A673 (cell line): ENCODE data around the gene SERTAD2. TPM values are rescaled to one million over a fixed set of nuclear protein-coding genes. Genes with fewer than 3 reads are reported as not detected.

Source experiments
- BruUV-seq: library from RNA; stranded (reverse); fragments of 400-500 nt; replicated peaks from 2 replicates; lab custom pipeline; 2021; lab: Mats Ljungman, UMichigan
- CTCF ChIA-PET: fragments of 300-600 bp; sonication (Branson Sonifier 250); formaldehyde crosslinking; loops from one replicate; lab custom pipeline; 2022; ENCODE audit warnings: antibody characterized with exemption; lab: Charles Lee
- POLR2A ChIA-PET: fragments of 300-600 bp; sonication (Branson Sonifier 250); formaldehyde crosslinking; loops from one replicate; lab custom pipeline; 2022; ENCODE audit warnings: antibody characterized with exemption; ENCODE audit not compliant: low non-redundant PET; lab: Charles Lee
- DNase-seq: peaks from one replicate; pipeline ENCODE4 v3.0.0-alpha.2; 2015; ENCODE audit warnings: low spot score
- H3K27ac ChIP-seq: fragments of 200-600 bp; sonication (generic); 2 replicates; pipeline ENCODE4 v1.5.1; 2016; ENCODE audit warnings: mixed run types, low read depth, mild to moderate bottlenecking, mixed read lengths, antibody characterized with exemption, low read length; ENCODE audit not compliant: poor library complexity, severe bottlenecking
- H3K27me3 ChIP-seq: fragments of 200-600 bp; sonication (generic); replicated peaks from 2 replicates; pipeline ENCODE4 v1.6.1; 2017; ENCODE audit warnings: mixed run types, low read depth, mild to moderate bottlenecking, mixed read lengths, antibody characterized with exemption, low read length; ENCODE audit not compliant: insufficient read depth, poor library complexity
- H3K36me3 ChIP-seq: fragments of 200-600 bp; sonication (generic); 2 replicates; pipeline ENCODE4 v1.6.1; 2016; ENCODE audit warnings: mixed run types, mild to moderate bottlenecking, mixed read lengths, antibody characterized with exemption, low read length; ENCODE audit not compliant: insufficient read depth, poor library complexity, severe bottlenecking
- H3K4me1 ChIP-seq: fragments of 200-600 bp; sonication (generic); 2 replicates; pipeline ENCODE4 v1.6.1; 2017; ENCODE audit warnings: mixed run types, mild to moderate bottlenecking, mixed read lengths, antibody characterized with exemption, low read length; ENCODE audit not compliant: insufficient read depth, poor library complexity, severe bottlenecking
- H3K4me3 ChIP-seq: fragments of 200-600 bp; sonication (generic); 2 replicates; pipeline ENCODE4 v1.5.1; 2016; ENCODE audit warnings: low read depth, mixed run types, mild to moderate bottlenecking, mixed read lengths, low read length; ENCODE audit not compliant: poor library complexity, severe bottlenecking
- H3K9me3 ChIP-seq: fragments of 200-600 bp; sonication (generic); 2 replicates; pipeline ENCODE4 v1.6.1; 2016; ENCODE audit warnings: mixed run types, low read depth, mild to moderate bottlenecking, mixed read lengths, antibody characterized with exemption, low read length; ENCODE audit not compliant: poor library complexity, severe bottlenecking
- EZH2 ChIP-seq: fragments of 200-600 bp; sonication (generic); IDR thresholded peaks from 2 replicates; pipeline ENCODE4 v1.6.1; 2017; ENCODE audit warnings: borderline replicate concordance, low read depth, mild to moderate bottlenecking, mixed read lengths, antibody characterized with exemption, low read length; ENCODE audit not compliant: poor library complexity, severe bottlenecking
- intact Hi-C: fragments of 100-400 bp; cut with micrococcal nuclease; formaldehyde crosslinking; loops from one replicate; pipeline ENCODE4 v1.10.0; 2022; ENCODE audit not compliant: unreplicated experiment
- total RNA-seq: library from RNA; stranded (reverse); gene quantifications from 2 replicates; pipeline ENCODE4 v1.2.3, GENCODE V29; 2021
- TF ChIP-seq, protein P1 (sequence below): fragments of 300-800, 200-600 bp; sonication (generic); conservative IDR thresholded peaks from 2 replicates; pipeline ENCODE4 v1.5.1; 2017; ENCODE audit warnings: low read depth, mild to moderate bottlenecking, antibody characterized with exemption, low read length, moderate library complexity, mixed read lengths

Gene SERTAD2
- total RNA-seq, 1 experiment from 2014 or later = 22.2 TPM

DNA sequence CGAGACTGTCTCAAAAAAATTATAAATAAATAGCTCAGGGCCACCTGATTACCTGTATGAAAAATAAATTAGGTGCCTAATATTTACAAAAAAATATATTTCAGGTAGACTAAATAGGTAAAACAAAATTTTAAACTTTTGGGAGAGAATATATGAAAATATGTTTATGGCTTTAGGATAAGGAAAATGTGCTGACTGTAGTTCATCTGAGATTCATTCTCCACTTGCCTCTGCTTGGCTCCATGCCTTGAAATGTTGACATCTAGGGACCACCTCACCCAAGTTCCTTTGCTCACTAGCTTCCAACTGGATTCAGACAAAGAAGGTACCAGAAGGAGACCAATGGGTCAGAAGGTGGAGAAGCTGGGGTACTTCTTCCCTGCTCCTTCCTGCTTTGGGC, 9.7 kb upstream of the SERTAD2 start:
- Histone ChIP-seq H3K27ac (no peak overlapping the region), H3K4me1 (no peaks in the 10 kb centered on the region), H3K36me3 (no peaks in the 10 kb centered on the region), H3K27me3 (no peaks in the 10 kb centered on the region), H3K9me3 (no peaks in the 10 kb centered on the region), H3K4me3 (no peak overlapping the region)
- ChIA-PET POLR2A (no interaction called here), CTCF (no interaction called here)
- no TSS peak for BruUV-seq
- intact Hi-C loops = no loop called here
- DNase-seq = no peak
- TF ChIP-seq, protein P1, sequence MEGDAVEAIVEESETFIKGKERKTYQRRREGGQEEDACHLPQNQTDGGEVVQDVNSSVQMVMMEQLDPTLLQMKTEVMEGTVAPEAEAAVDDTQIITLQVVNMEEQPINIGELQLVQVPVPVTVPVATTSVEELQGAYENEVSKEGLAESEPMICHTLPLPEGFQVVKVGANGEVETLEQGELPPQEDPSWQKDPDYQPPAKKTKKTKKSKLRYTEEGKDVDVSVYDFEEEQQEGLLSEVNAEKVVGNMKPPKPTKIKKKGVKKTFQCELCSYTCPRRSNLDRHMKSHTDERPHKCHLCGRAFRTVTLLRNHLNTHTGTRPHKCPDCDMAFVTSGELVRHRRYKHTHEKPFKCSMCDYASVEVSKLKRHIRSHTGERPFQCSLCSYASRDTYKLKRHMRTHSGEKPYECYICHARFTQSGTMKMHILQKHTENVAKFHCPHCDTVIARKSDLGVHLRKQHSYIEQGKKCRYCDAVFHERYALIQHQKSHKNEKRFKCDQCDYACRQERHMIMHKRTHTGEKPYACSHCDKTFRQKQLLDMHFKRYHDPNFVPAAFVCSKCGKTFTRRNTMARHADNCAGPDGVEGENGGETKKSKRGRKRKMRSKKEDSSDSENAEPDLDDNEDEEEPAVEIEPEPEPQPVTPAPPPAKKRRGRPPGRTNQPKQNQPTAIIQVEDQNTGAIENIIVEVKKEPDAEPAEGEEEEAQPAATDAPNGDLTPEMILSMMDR = no peak
- no peak for TF ChIP-seq EZH2

DNA sequence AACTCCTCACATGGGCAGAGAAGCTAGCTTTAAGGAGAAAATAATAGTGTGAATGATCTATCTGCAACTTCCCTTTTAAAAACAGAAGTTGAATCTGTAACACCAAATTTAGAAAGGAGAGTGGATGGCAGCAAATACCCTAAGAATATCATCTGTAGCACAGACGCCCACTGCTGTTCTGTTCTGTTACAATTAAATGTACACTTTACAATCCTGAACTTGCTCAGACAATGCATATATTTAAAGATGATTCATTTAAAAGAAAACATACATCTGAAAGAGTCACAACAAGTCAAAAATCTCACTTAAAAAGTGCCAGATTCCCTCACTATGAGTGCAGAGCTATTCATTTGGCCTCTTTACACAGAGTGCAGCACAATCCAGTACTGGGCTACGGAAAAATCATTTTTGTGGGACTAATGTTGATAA, 8.0 kb upstream of the SERTAD2 start:
- H3K36me3 ChIP-seq = no peaks in the 10 kb centered on the region
- no peak overlapping the region for H3K4me3 ChIP-seq
- H3K27me3 ChIP-seq = no peaks in the 10 kb centered on the region
- no TSS peak for BruUV-seq
- H3K27ac ChIP-seq = no peak overlapping the region
- POLR2A ChIA-PET = no interaction called here
- CTCF ChIA-PET = no interaction called here
- H3K9me3 ChIP-seq = no peaks in the 10 kb centered on the region
- intact Hi-C loops = no loop called here
- DNase-seq = no peak
- TF ChIP-seq EZH2 = no peak
- TF ChIP-seq, protein P1 = no peak
- H3K4me1 ChIP-seq = no peaks in the 10 kb centered on the region

DNA sequence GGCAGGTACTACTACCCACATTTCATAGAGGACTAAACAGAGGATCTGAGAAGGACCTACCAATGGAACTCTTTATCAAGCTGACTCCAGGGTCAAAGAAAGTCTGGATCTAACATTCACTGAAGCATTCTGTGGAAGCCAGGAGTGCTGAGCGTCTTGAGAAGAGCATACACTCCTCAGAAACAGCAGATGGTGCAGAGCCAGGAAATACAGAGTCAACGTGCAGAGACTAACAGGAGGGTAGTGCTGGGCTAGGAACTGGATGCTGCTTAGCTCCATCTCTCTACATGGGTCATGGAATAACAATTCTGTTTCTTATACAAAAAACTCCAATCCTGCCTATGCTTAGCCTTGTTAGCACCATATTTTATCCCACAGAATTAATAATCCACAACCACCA, 5.5 kb upstream of the SERTAD2 start:
- POLR2A ChIA-PET = no interaction called here
- Histone ChIP-seq H3K36me3 (no peaks in the 10 kb centered on the region), H3K27me3 (no peaks in the 10 kb centered on the region), H3K4me1 (peaks cover 15% of the 10 kb centered on the region), H3K4me3 (no peak overlapping the region), H3K9me3 (no peaks in the 10 kb centered on the region), H3K27ac (no peak overlapping the region)
- no TSS peak for BruUV-seq
- TF ChIP-seq, protein P1 = no peak
- TF ChIP-seq EZH2 = no peak
- intact Hi-C loops = no loop called here
- CTCF ChIA-PET = no interaction called here
- no peak for DNase-seq
